RWPE1 (cell line): ENCODE results near the gene PTGES3.
A peak's percentile ranks its signal among the peaks of the same experiment; 100 is the strongest.
"Not testable (repeated sequence)": the region's sequence is repeated elsewhere in the genome, so short reads cannot be mapped to it uniquely, and the experiment has no call there.

Experiments used
- CTCF ChIA-PET: fragments of 350-600 bp; sonication (Branson Sonifier 250); formaldehyde crosslinking; extraction: SDS; loops from one replicate; lab custom pipeline; 2021; lab: Yijun Ruan, JAX
- POLR2A ChIA-PET: fragments of 400-600 bp; formaldehyde crosslinking; extraction: SDS; loops from one replicate; lab custom pipeline; 2020; ENCODE audit warnings: antibody characterized with exemption; ENCODE audit not compliant: low non-redundant PET; lab: Yijun Ruan, JAX
- DNase-seq: peaks from one replicate; pipeline ENCODE4 v3.0.0; 2012; ENCODE audit warnings: low spot score
- H3K27ac ChIP-seq: fragments of 450-650 bp; 2 replicates; pipeline ENCODE4 v1.5.1; 2017
- CTCF ChIP-seq: fragments of 450-650 bp; conservative IDR thresholded peaks from 2 replicates; pipeline ENCODE4 v1.5.1; 2017; ENCODE audit warnings: low read depth, mild to moderate bottlenecking

PTGES3 gene

GRCh38 chr12:56661560-56661959 lies 26.5 kb downstream of the PTGES3 start:
- no peak for TF ChIP-seq CTCF
- H3K27ac ChIP-seq: no peak overlapping the region
- ChIA-PET CTCF (interaction anchor here (0.6 kb wide), 1 partner anchor 17 kb away, joined by 3 read pairs; no protein-coding TSS in a partner anchor), POLR2A (no interaction called here)
- DNase-seq: no peak

- no peak for TF ChIP-seq CTCF
- no peak overlapping the region for H3K27ac ChIP-seq
- ChIA-PET CTCF (interaction anchor here (0.6 kb wide), 1 partner anchor 85 kb away, joined by 3 read pairs; no protein-coding TSS in a partner anchor), POLR2A (interaction anchor here (0.7 kb wide), 1 partner anchor 13 kb away, joined by 8 read pairs; no protein-coding TSS in a partner anchor)
- DNase-seq: no peak
Observed at GRCh38 chr12:56658921-56659320, 29.2 kb downstream of the PTGES3 start.

- CTCF ChIA-PET: interaction anchor here (0.6 kb wide), 1 partner anchor 9 kb away, joined by 4 read pairs; no protein-coding TSS in a partner anchor
- TF ChIP-seq CTCF: no peak
- DNase-seq: no peak
- POLR2A ChIA-PET: no interaction called here
- no peak overlapping the region; the same call in 1 of the 2 replicates for H3K27ac ChIP-seq
Observed at GRCh38 chr12:56657416-56658379, 30.4 kb downstream of the PTGES3 start.

- H3K27ac ChIP-seq, DNase-seq, CTCF ChIA-PET, POLR2A ChIA-PET: not testable (repeated sequence)
Observed at GRCh38 chr12:56653781-56654180, 34.3 kb downstream of the PTGES3 start.

- H3K27ac ChIP-seq, DNase-seq, CTCF ChIA-PET: not testable (repeated sequence)
- POLR2A ChIA-PET: interaction anchor here (0.8 kb wide), 1 partner anchor 103 kb away, joined by 4 read pairs; no protein-coding TSS in a partner anchor
Observed at GRCh38 chr12:56648023-56648422, 40.1 kb downstream of the PTGES3 start.

GRCh38 chr12:56645717-56646446 lies 42.2 kb downstream of the PTGES3 start, which contains the start of gene ATP5F1B:
Gene ATP5F1B (minus strand): TSS chr12:56645984. CDS start chr12:56645963, 21 bp downstream.
- H3K27ac ChIP-seq: peak within 1 kb of the TSS; percentile 88
- no peak for TF ChIP-seq CTCF
- ChIA-PET POLR2A (interaction anchor here (0.6 to 0.9 kb wide), 2 partner anchors 9 to 13 kb away, joined by 3 to 8 read pairs; no protein-coding TSS in a partner anchor), CTCF (interaction anchor here (0.7 to 1.7 kb wide), 2 partner anchors 10 kb away, joined by 4 to 11 read pairs; no protein-coding TSS in a partner anchor)
- DNase-seq: peak; percentile 99

GRCh38 chr12:56645201-56645716 lies 42.8 kb downstream of the PTGES3 start:
- H3K27ac ChIP-seq: peak overlapping the region; percentile 88
- ChIA-PET POLR2A (interaction anchor here (0.6 to 0.9 kb wide), 2 partner anchors 8 to 14 kb away, joined by 3 to 8 read pairs; no protein-coding TSS in a partner anchor), CTCF (interaction anchor here (0.7 kb wide), 1 partner anchor 9 kb away, joined by 4 read pairs; no protein-coding TSS in a partner anchor)
- no peak for TF ChIP-seq CTCF
- DNase-seq: peak; percentile 3
